Omental fat pad (tissue), 4 donors: Measurements from ENCODE around the gene GCSH. TPM values are rescaled to one million over a fixed set of nuclear protein-coding genes. Genes with fewer than 3 reads are reported as not detected.

Source experiments
- ATAC-seq: fragments of 150-250 bp; one replicate; pipeline ENCODE4 v1.9.1; 2016; ENCODE audit warnings: mild to moderate bottlenecking, moderate library complexity; ENCODE audit not compliant: low FRiP score
- DNase-seq: peaks from one replicate; pipeline ENCODE4 v3.0.0-alpha.2; 2019; ENCODE audit warnings: low spot score
- small RNA-seq: library from RNA; depleted of rRNA; stranded (forward); fragments of <200 nt; gene quantifications from one replicate; pipeline ENCODE3, GENCODE V24; 2016
- total RNA-seq, 4 donors: library from RNA; depleted of rRNA; stranded (reverse); fragments of >200 nt; gene quantifications; one replicate each; pipeline ENCODE4 v1.1.0, GENCODE V29; 2016
- TF ChIP-seq, protein P1 (sequence below), 3 donors: fragments of 450-650 bp; IDR thresholded peaks; one replicate each; pipeline ENCODE4 v1.5.1; 2016 to 2017; ENCODE audit warnings: antibody characterized with exemption in 3 of 3, mild to moderate bottlenecking in 3 of 3, moderate library complexity in 2 of 3

GCSH gene
- total RNA-seq, 4 donors from 2014 or later = 19.2 to 39.7 (median 21.0) TPM

DNA sequence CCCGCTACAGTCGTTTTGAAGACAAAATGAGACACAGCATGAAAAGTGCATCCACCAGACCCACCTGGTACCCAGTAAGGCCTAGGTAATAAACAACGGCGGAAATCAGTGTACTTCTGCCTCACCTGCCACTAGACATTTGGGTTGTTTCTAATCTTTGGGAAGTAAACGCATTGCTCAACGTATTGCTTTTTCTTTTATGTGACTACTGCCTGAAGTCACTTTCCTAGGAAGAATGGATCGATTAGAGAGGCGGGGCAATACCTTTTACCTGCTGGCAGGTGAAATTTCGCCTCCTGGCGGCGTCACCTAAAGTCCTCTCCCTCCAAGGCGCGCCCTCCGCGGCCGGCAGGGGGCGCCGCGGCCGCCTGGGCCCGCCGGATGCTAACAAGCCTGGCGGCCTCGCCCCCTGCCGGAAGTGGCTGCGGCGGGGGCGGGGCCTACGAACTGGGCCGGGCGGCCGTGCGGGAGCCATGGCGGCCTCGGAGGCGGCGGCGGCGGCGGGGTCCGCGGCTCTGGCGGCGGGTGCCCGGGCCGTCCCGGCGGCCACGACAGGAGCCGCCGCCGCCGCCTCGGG is 60.7 kb downstream of the GCSH start, which contains the start of gene ATMIN:
ATMIN (plus strand) TSS at position 445 of the 577 bp plus-strand sequence; CDS start at position 474, 29 bp downstream.
- DNase-seq (peak; percentile 39), ATAC-seq (peak; percentile 97)
- TF ChIP-seq, protein P1, sequence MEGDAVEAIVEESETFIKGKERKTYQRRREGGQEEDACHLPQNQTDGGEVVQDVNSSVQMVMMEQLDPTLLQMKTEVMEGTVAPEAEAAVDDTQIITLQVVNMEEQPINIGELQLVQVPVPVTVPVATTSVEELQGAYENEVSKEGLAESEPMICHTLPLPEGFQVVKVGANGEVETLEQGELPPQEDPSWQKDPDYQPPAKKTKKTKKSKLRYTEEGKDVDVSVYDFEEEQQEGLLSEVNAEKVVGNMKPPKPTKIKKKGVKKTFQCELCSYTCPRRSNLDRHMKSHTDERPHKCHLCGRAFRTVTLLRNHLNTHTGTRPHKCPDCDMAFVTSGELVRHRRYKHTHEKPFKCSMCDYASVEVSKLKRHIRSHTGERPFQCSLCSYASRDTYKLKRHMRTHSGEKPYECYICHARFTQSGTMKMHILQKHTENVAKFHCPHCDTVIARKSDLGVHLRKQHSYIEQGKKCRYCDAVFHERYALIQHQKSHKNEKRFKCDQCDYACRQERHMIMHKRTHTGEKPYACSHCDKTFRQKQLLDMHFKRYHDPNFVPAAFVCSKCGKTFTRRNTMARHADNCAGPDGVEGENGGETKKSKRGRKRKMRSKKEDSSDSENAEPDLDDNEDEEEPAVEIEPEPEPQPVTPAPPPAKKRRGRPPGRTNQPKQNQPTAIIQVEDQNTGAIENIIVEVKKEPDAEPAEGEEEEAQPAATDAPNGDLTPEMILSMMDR (IDR thresholded peaks at IDR 0.05) = peak in 2 of 3 donors; percentile 96 to 97

Small RNAs within 50 kb of the gene (small RNA-seq; reads per million reads assigned to genes)
- gene AC092718.3 (not detected), gene RNU6-1191P (not detected)

Other genes with a start within 250 kb of the GCSH start
- 10 to 100 TPM; 32.9 to 43.5 (median 34.0) TPM for gene CMC2, start 89.5 kb downstream of the GCSH start, total RNA-seq
- 10 to 100 TPM in 1 of 4 donors, 1 to 10 TPM in 3; 4.5 to 12.0 (median 8.4) TPM for gene CENPN, start 89.2 kb downstream of the GCSH start, total RNA-seq
- 10 to 100 TPM; 34.5 to 45.6 (median 37.5) TPM for gene ATMIN, start 60.6 kb downstream of the GCSH start, total RNA-seq
- gene C16orf46, start 19.2 kb downstream of the GCSH start, total RNA-seq = 1 to 10 TPM in 1 of 4 donors, not detected in 3; 1.2 TPM
- gene BCO1, start 142.3 kb upstream of the GCSH start, total RNA-seq = under 1 TPM in 2 of 4 donors, not detected in 2; 0.28 to 0.36 TPM
- gene GAN, start 218.6 kb upstream of the GCSH start, total RNA-seq = 10 to 100 TPM in 3 of 4 donors, 1 to 10 TPM in 1; 9.6 to 13.9 (median 10.9) TPM